ENCODE data around the gene HOXA11.

GRCh38 chr7:27132978-27133377 lies 52.1 kb downstream of the HOXA11 start:
- no peak for TF ChIP-seq CTCF (IDR thresholded peaks at IDR 0.05)
- no peak for TF ChIP-seq POLR2A (IDR thresholded peaks at IDR 0.05)
